Kidney epithelial cell (primary cell): Measurements from ENCODE around the gene FADD. TPM values are rescaled to one million over a fixed set of nuclear protein-coding genes. Genes with fewer than 3 reads are reported as not detected.
"Not testable (repeated sequence)": the region's sequence is repeated elsewhere in the genome, so short reads cannot be mapped to it uniquely, and the experiment has no call there.

Source experiments
- DNase-seq: peaks from one replicate; pipeline ENCODE4 v3.0.0-alpha.2; 2010; ENCODE audit warnings: low read depth
- H3K27me3 ChIP-seq: 2 replicates; pipeline ENCODE4 v1.6.0; 2011; ENCODE audit warnings: low read length; ENCODE audit not compliant: control insufficient read depth, insufficient read depth
- H3K36me3 ChIP-seq: 2 replicates; pipeline ENCODE4 v1.5.1; 2011; ENCODE audit warnings: low read length; ENCODE audit not compliant: control insufficient read depth, insufficient read depth
- H3K4me3 ChIP-seq: 2 replicates; pipeline ENCODE4 v1.5.1; 2011; ENCODE audit warnings: low read depth, mild to moderate bottlenecking, control low read depth, low read length
- CTCF ChIP-seq: IDR thresholded peaks from 2 replicates; pipeline ENCODE4 v1.5.1; 2011; ENCODE audit warnings: mild to moderate bottlenecking, moderate library complexity, low read length, control low read depth, inconsistent platforms; ENCODE audit not compliant: insufficient read depth, poor library complexity, severe bottlenecking
- total RNA-seq: library from RNA; depleted of rRNA; stranded (reverse); fragments of >200 nt; gene quantifications from 2 replicates; pipeline ENCODE4 v1.2.3, GENCODE V29; 2015

FADD gene
- total RNA-seq, 1 donor from 2014 or later, result 51.5 TPM

DNA sequence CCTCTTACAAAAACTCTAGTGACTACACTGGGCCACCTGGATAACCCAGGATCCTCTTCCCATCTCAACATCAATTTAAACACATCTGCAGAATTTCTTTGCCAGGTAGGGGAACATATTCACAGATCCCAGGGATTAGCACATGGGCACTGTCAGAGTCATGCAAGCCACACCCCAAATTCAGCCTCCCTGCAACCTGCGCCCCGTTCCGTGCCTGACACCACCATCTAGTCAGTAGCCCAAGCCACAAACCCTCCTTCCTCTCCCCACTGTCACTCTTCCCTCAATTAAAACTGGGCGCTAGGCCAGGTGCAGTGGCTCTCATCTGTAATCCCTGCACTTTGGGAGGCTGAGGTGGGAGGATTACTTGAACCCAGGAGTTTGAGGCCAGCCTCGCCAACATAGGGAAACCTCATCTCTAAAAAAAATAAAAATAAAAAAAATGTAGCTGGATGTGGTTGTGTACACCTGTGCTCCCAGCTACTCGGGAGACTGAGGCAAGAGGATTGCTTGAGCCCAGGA lies 6.4 kb downstream of the FADD start:
- Histone ChIP-seq H3K27me3 (no peaks in the 10 kb centered on the region), H3K4me3 (no peak overlapping the region), H3K36me3 (peaks cover 3% of the 10 kb centered on the region)
- no peak for TF ChIP-seq CTCF
- no peak for DNase-seq

- no peak overlapping the region for H3K4me3 ChIP-seq
- DNase-seq, result no peak
- peaks cover 3% of the 10 kb centered on the region for H3K36me3 ChIP-seq
- no peaks in the 10 kb centered on the region for H3K27me3 ChIP-seq
- no peak for TF ChIP-seq CTCF
Measured at GRCh38 chr11:70210051-70210501, 7.0 kb downstream of the FADD start.

DNA sequence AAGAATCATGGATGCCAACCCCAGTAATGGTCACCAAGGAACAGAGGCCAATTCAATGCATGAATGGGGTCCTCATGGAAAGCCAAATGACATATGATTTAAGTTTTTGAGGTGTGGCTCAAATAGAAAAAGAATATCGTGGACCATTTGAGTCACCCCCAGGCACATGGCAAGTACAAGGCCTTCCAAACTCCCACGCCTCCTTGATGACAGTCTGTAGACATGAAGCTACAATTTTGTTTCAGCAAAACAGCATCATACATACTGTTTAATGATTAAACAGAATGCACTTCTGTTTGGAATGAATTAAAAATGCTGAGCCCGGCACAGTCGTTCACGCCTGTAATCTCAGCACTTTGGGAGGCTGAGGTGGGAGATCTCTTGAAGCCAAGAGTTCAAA lies 7.4 kb downstream of the FADD start:
- no peak for TF ChIP-seq CTCF

GRCh38 chr11:70212227-70212811 lies 9.2 kb downstream of the FADD start:
- H3K4me3 ChIP-seq, result no peak overlapping the region
- DNase-seq, result no peak
- no peaks in the 10 kb centered on the region for H3K27me3 ChIP-seq
- no peaks in the 10 kb centered on the region for H3K36me3 ChIP-seq
- no peak for TF ChIP-seq CTCF

More for the DNA sequence above, 7.4 kb downstream of the FADD start:
- Histone ChIP-seq H3K27me3 (no peaks in the 10 kb centered on the region), H3K36me3 (peaks cover 2% of the 10 kb centered on the region), H3K4me3 (no peak overlapping the region)
- no peak for DNase-seq

DNA sequence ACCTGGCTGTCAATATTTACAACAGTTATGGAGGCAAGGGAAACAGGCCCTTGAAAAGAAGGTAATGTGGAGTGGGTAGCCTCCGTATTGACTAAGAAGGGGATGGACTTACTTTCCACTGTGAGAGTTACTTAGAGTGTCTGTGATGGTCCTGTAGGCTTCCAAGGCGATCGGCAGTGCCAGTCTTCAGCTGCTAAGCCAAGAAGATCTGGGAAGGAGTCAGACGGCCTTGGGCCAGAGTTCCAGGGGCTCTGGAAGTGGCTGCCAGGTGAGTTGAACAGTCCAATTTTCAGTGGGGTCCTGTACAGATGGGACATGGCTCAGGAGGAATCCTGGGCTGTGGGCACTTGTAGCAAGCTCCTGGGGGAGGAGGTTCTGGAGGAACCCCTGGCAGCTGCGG lies 14.3 kb downstream of the FADD start:
- not testable (repeated sequence) for H3K27me3 ChIP-seq, H3K4me3 ChIP-seq, DNase-seq, H3K36me3 ChIP-seq

DNA sequence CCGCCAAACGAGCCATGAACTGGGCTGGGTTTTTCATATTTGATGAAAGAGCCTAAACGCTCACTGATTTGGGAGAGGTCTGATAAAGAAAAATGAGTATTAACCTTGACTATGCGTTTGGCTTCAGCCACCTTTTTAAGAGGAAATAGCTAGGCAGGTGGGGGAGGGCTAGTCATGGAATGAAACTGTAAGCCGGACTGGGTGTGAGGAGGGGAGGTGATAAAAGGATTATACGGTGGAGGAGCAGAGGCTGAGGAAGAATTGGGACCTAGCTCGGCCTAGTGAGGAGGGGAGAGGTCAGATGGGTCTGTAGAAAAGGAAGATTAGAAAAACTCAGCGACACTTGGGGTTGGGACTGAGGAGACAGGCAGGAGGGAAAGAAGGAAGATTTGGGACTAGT lies 15.0 kb downstream of the FADD start:
- not testable (repeated sequence) for DNase-seq, H3K36me3 ChIP-seq, H3K4me3 ChIP-seq, H3K27me3 ChIP-seq

GRCh38 chr11:70220136-70220535 lies 17.0 kb downstream of the FADD start:
- H3K4me3 ChIP-seq, result no peak overlapping the region
- no peaks in the 10 kb centered on the region for H3K27me3 ChIP-seq
- no peak for DNase-seq
- no peaks in the 10 kb centered on the region for H3K36me3 ChIP-seq
- no peak for TF ChIP-seq CTCF
